ENCODE measurements around the gene PRKCD.

Gene PRKCD

GRCh38 chr3:53137221-53137620, 23.8 kb upstream of the PRKCD start:
- Histone ChIP-seq H3K27me3 (no peaks in the 10 kb centered on the region), H3K9me3 (no peaks in the 10 kb centered on the region), H3K4me1 (no peaks in the 10 kb centered on the region), H3K36me3 (no peaks in the 10 kb centered on the region), H3K4me3 (ENCODE audit: low read depth, low read length) (no peak overlapping the region)
- TF ChIP-seq CTCF (IDR thresholded peaks at IDR 0.05; ENCODE audit: low read depth, low read length): no peak
- no peak for DNase-seq

- no peaks in the 10 kb centered on the region for H3K4me1 ChIP-seq
- no peak overlapping the region for H3K4me3 ChIP-seq (ENCODE audit: low read depth, low read length)
- DNase-seq: no peak
- no peaks in the 10 kb centered on the region for H3K9me3 ChIP-seq
- no peak for TF ChIP-seq CTCF (IDR thresholded peaks at IDR 0.05; ENCODE audit: low read depth, low read length)
- no peaks in the 10 kb centered on the region for H3K27me3 ChIP-seq
- H3K36me3 ChIP-seq: no peaks in the 10 kb centered on the region
Observed at GRCh38 chr3:53137835-53138446, 23.1 kb upstream of the PRKCD start.

- H3K4me1 ChIP-seq: no peaks in the 10 kb centered on the region
- H3K36me3 ChIP-seq: no peaks in the 10 kb centered on the region
- no peaks in the 10 kb centered on the region for H3K9me3 ChIP-seq
- no peak for DNase-seq
- H3K4me3 ChIP-seq (ENCODE audit: low read depth, low read length): no peak overlapping the region
- no peaks in the 10 kb centered on the region for H3K27me3 ChIP-seq
- no peak for TF ChIP-seq CTCF (IDR thresholded peaks at IDR 0.05; ENCODE audit: low read depth, low read length)
Observed at GRCh38 chr3:53139906-53140846, 20.8 kb upstream of the PRKCD start.

- no peak for DNase-seq
- H3K36me3 ChIP-seq: no peaks in the 10 kb centered on the region
- no peak overlapping the region for H3K4me3 ChIP-seq (ENCODE audit: low read depth, low read length)
- no peaks in the 10 kb centered on the region for H3K27me3 ChIP-seq
- no peaks in the 10 kb centered on the region for H3K9me3 ChIP-seq
- no peak for TF ChIP-seq CTCF (IDR thresholded peaks at IDR 0.05; ENCODE audit: low read depth, low read length)
- no peaks in the 10 kb centered on the region for H3K4me1 ChIP-seq
Observed at GRCh38 chr3:53140847-53141845, 19.9 kb upstream of the PRKCD start.

GRCh38 chr3:53142986-53143385, 18.0 kb upstream of the PRKCD start:
- Histone ChIP-seq H3K36me3 (no peaks in the 10 kb centered on the region), H3K4me1 (no peaks in the 10 kb centered on the region), H3K4me3 (ENCODE audit: low read depth, low read length) (no peak overlapping the region), H3K9me3 (no peaks in the 10 kb centered on the region), H3K27me3 (no peaks in the 10 kb centered on the region)
- no peak for DNase-seq
- TF ChIP-seq CTCF (IDR thresholded peaks at IDR 0.05; ENCODE audit: low read depth, low read length): no peak

Data from BE2C (cell line).